ENCODE data around the gene LONP1. TPM values are rescaled to one million over a fixed set of nuclear protein-coding genes. Genes with fewer than 3 reads are reported as not detected.
A peak's percentile ranks its signal among the peaks of the same experiment; 100 is the strongest.

Gene LONP1
- polyA plus RNA-seq, 3 donors: 12.1 to 37.2 (median 13.8) TPM

DNA sequence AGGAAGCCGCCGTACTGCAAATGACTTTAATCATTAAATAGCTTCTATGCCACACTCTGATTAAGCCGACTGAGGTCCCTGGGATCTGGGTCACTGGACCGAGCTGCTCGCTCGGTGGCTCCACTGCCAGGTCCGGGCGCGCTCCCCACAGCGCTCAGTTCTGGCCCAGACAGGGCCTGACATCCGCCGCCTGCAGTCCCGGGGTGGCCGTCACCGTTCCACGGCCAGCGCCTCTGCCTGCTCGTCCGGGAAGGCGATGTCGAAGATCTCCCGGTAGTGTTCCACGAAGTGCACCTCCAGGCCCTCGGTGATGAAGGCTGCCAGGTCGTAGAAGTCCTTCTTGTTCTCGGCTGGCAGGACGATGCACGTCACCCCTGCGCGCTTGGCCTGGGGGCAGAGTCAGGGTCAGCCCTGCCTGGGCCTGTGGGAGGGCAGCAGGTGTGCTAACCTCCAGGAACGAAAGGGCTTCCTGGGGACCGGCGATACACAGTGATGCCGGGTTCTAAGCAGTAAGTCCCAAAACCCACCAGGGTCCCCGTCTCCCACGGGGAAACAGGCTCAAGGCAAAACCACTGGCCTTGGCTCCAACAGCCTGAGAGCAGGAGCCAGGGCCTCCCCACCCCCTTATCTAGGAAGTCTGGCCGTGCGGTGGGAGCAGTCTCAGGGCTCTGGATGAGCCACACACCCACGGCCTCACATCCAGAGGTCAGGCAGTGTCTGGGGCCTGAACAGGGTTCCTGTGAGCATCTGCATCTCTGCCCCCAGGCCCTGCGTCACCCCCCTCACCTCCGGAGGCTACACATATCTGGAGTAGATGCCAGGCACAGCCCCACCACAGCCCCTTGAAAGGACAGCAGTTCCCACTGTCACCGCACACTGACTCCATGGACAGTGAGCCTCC is 27.9 kb downstream of the LONP1 start:
- no peak for DNase-seq
- peaks cover 0 to 4% (median 0%) of the 10 kb centered on the region in 3 donors for H3K27me3 Mint-ChIP-seq (ENCODE audit: low read depth in 3 of 3)

More for the DNA sequence above, 27.9 kb downstream of the LONP1 start:
- Histone ChIP-seq H3K36me3 (replicated peaks in 1 of 2; ENCODE audit: control insufficient read depth in 1 of 2, insufficient read depth in 2 of 2, low read length in 2 of 2) (peaks cover 52 to 54% of the 10 kb centered on the region in 2 donors), H3K9me3 (replicated peaks in 1 of 2; ENCODE audit: control insufficient read depth in 1 of 2, insufficient read depth in 1 of 2, low read length in 2 of 2) (no peaks in the 10 kb centered on the region), H3K9ac (ENCODE audit: insufficient read depth, low read length, poor library complexity, severe bottlenecking) (peak overlapping the region; percentile 92), H3K27me3 (ENCODE audit: control insufficient read depth in 2 of 2, insufficient read depth in 2 of 2, low read length in 2 of 2) (no peaks in the 10 kb centered on the region), H2AFZ (ENCODE audit: insufficient read depth, low read depth, low read length, poor library complexity, severe bottlenecking) (no peak overlapping the region), H3K4me1 (ENCODE audit: control insufficient read depth in 1 of 2, insufficient read depth in 2 of 2, low read length in 2 of 2) (peaks cover 20 to 28% of the 10 kb centered on the region in 2 donors), H3K4me2 (replicated peaks; ENCODE audit: extremely low read depth, low read length, poor library complexity, severe bottlenecking) (peak overlapping the region; percentile 71), H3K79me2 (ENCODE audit: insufficient read depth, low read length) (peaks cover 55% of the 10 kb centered on the region), H3K27ac (ENCODE audit: low read depth in 1 of 2, low read length in 2 of 2) (peak overlapping the region in 1 of 2 donors; percentile 26), H4K20me1 (ENCODE audit: insufficient read depth, low read length) (peaks cover 69% of the 10 kb centered on the region), H3K4me3 (replicated peaks in 1 of 3; ENCODE audit: low read depth in 2 of 3, low read length in 3 of 3) (no peak overlapping the region)
- peaks cover 23% of the 10 kb centered on the region for H3K4me1 Mint-ChIP-seq
- TF ChIP-seq, protein P1, sequence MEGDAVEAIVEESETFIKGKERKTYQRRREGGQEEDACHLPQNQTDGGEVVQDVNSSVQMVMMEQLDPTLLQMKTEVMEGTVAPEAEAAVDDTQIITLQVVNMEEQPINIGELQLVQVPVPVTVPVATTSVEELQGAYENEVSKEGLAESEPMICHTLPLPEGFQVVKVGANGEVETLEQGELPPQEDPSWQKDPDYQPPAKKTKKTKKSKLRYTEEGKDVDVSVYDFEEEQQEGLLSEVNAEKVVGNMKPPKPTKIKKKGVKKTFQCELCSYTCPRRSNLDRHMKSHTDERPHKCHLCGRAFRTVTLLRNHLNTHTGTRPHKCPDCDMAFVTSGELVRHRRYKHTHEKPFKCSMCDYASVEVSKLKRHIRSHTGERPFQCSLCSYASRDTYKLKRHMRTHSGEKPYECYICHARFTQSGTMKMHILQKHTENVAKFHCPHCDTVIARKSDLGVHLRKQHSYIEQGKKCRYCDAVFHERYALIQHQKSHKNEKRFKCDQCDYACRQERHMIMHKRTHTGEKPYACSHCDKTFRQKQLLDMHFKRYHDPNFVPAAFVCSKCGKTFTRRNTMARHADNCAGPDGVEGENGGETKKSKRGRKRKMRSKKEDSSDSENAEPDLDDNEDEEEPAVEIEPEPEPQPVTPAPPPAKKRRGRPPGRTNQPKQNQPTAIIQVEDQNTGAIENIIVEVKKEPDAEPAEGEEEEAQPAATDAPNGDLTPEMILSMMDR (IDR thresholded peaks at IDR 0.05): no peak
- peaks cover 0 to 8% (median 0%) of the 10 kb centered on the region in 7 donors for H3K9me3 Mint-ChIP-seq
- H3K36me3 Mint-ChIP-seq: peaks cover 31 to 48% of the 10 kb centered on the region in 2 donors
- H3K4me3 Mint-ChIP-seq: peak overlapping the region in 1 of 2 donors; percentile 93
- H3K27ac Mint-ChIP-seq: peak overlapping the region in 5 of 7 donors; percentile 23 to 81 (median 54)
- 86% methylated on average over 38 of the region's 42 CpGs for WGBS (ENCODE audit: insufficient coverage)
- intact Hi-C loops (cut with micrococcal nuclease): loop anchor here (2.0 kb wide), 3 partner anchors 27 to 99 kb away; partner anchors contain the start of genes CATSPERD (in 1 of the 2), DUS3L (in 1 of the 2) and LONP1 (in 1 of the 2)
